ENCODE measurements around the gene MYO7B. TPM values are rescaled to one million over a fixed set of nuclear protein-coding genes. Genes with fewer than 3 reads are reported as not detected.

The MYO7B gene
- total RNA-seq, 4 donors from 2014 or later: 2.3 to 13.0 (median 4.8) TPM

- intact Hi-C loops (cut with DNase I; ENCODE audit: low total_unique reads): no loop called here
- DNase-seq (ENCODE audit: low spot score in 2 of 2): no peak
- H3K4me3 ChIP-seq (ENCODE audit: low read depth, poor library complexity, severe bottlenecking): no peak overlapping the region
These were observed 99.3 kb downstream of the MYO7B start for GRCh38 chr2:127634626-127635379.

GRCh38 chr2:127635380-127636237 lies 100.1 kb downstream of the MYO7B start:
- TF ChIP-seq CTCF (IDR thresholded peaks at IDR 0.05) (no peak), POLR2A (IDR thresholded peaks at IDR 0.05) (no peak)
- DNase-seq (ENCODE audit: low spot score in 2 of 2): no peak
- intact Hi-C loops (cut with DNase I; ENCODE audit: low total_unique reads): no loop called here
- H3K4me3 ChIP-seq (ENCODE audit: low read depth, poor library complexity, severe bottlenecking): no peak overlapping the region
- 90 to 91% methylated on average over 17 to 18 of the region's 19 CpGs for WGBS, 2 donors

More at GRCh38 chr2:127634626-127635379, 99.3 kb downstream of the MYO7B start:
- 86% methylated on average over 17 of the region's 17 CpGs for WGBS, 2 donors
- TF ChIP-seq POLR2A (IDR thresholded peaks at IDR 0.05) (no peak), CTCF (IDR thresholded peaks at IDR 0.05) (no peak)

- no peak overlapping the region for H3K4me3 ChIP-seq (ENCODE audit: low read depth, poor library complexity, severe bottlenecking)
- intact Hi-C loops (cut with DNase I; ENCODE audit: low total_unique reads): no loop called here
- no peak for DNase-seq (ENCODE audit: low spot score in 2 of 2)
- TF ChIP-seq POLR2A (IDR thresholded peaks at IDR 0.05): no peak
- no peak for TF ChIP-seq CTCF (IDR thresholded peaks at IDR 0.05)
- WGBS, 2 donors: 83 to 88% methylated on average over 28 of the region's 33 CpGs
These were observed 101.1 kb downstream of the MYO7B start for GRCh38 chr2:127636248-127637235.

GRCh38 chr2:127637236-127637630 lies 101.8 kb downstream of the MYO7B start:
- intact Hi-C loops (cut with DNase I; ENCODE audit: low total_unique reads): no loop called here
- WGBS, 2 donors: 43 to 73% methylated on average over 4 to 13 of the region's 13 CpGs
- TF ChIP-seq CTCF (IDR thresholded peaks at IDR 0.05): no peak
- TF ChIP-seq POLR2A (IDR thresholded peaks at IDR 0.05): no peak
- H3K4me3 ChIP-seq (ENCODE audit: low read depth, poor library complexity, severe bottlenecking): no peak overlapping the region
- DNase-seq (ENCODE audit: low spot score in 2 of 2): no peak

- intact Hi-C loops (cut with DNase I; ENCODE audit: low total_unique reads): no loop called here
- TF ChIP-seq CTCF (IDR thresholded peaks at IDR 0.05) (no peak), POLR2A (IDR thresholded peaks at IDR 0.05) (no peak)
- DNase-seq (ENCODE audit: low spot score in 2 of 2): no peak
- no peak overlapping the region for H3K4me3 ChIP-seq (ENCODE audit: low read depth, poor library complexity, severe bottlenecking)
- WGBS, 2 donors: 32 to 34% methylated on average over 8 of the region's 8 CpGs
These were observed 102.3 kb downstream of the MYO7B start for GRCh38 chr2:127637725-127638252.

Data from lower leg skin (tissue), 4 donors.